IMR-90 (cell line): ENCODE data around the gene LRRC2. TPM values are rescaled to one million over a fixed set of nuclear protein-coding genes. Genes with fewer than 3 reads are reported as not detected.

ENCODE experiments used
- ATAC-seq: fragments of 200-7000 bp; cut with Tn5 transposase; 2 replicates; pipeline ENCODE4 v1.9.1; 2020; ENCODE audit warnings: low read depth, mild to moderate bottlenecking, moderate library complexity
- BruUV-seq: library from RNA; stranded (reverse); fragments of 400-500 nt; replicated peaks from 2 replicates; lab custom pipeline; 2021; lab: Mats Ljungman, UMichigan
- CTCF ChIA-PET: fragments of 300-600 bp; formaldehyde crosslinking; extraction: SDS; loops from one replicate; lab custom pipeline; 2021; ENCODE audit warnings: antibody characterized with exemption; lab: Yijun Ruan, JAX
- POLR2A ChIA-PET: fragments of 300-600 bp; sonication (Branson Sonifier 250); formaldehyde crosslinking; loops from one replicate; lab custom pipeline; 2022; ENCODE audit warnings: antibody characterized with exemption; ENCODE audit not compliant: unreplicated experiment; lab: Charles Lee
- DNase-seq: peaks from one replicate; pipeline ENCODE4 v3.0.0; 2013
- H2AFZ ChIP-seq: replicated peaks from 2 replicates; pipeline ENCODE3; 2013; ENCODE audit warnings: low read length, mild to moderate bottlenecking; ENCODE audit not compliant: poor library complexity
- H2AK5ac ChIP-seq: 2 replicates; pipeline ENCODE4 v1.6.1; 2013; ENCODE audit warnings: low read depth, low read length, inconsistent platforms
- H2AK9ac ChIP-seq: replicated peaks from 2 replicates; pipeline ENCODE3; 2013; ENCODE audit warnings: mild to moderate bottlenecking, low read depth, low read length, moderate library complexity; ENCODE audit not compliant: poor library complexity
- H2BK120ac ChIP-seq: 2 replicates; pipeline ENCODE4 v1.6.1; 2013; ENCODE audit warnings: low read depth, low read length, inconsistent platforms
- H2BK15ac ChIP-seq: 3 replicates; pipeline ENCODE4 v1.6.1; 2013; ENCODE audit warnings: low read depth, low read length, inconsistent platforms
- H2BK20ac ChIP-seq: 2 replicates; pipeline ENCODE4 v1.6.1; 2013; ENCODE audit warnings: low read depth, mild to moderate bottlenecking, inconsistent platforms, low read length, moderate library complexity
- H2BK5ac ChIP-seq: 2 replicates; pipeline ENCODE4 v1.6.1; 2013; ENCODE audit warnings: mild to moderate bottlenecking, low read depth, low read length, inconsistent platforms; ENCODE audit not compliant: poor library complexity, severe bottlenecking
- H3K14ac ChIP-seq: replicated peaks from 2 replicates; pipeline ENCODE4 v1.6.1; 2013; ENCODE audit warnings: low read depth, low read length, inconsistent platforms
- H3K18ac ChIP-seq: 2 replicates; pipeline ENCODE4 v1.6.1; 2013; ENCODE audit warnings: low read depth, low read length, control low read depth
- H3K23ac ChIP-seq: 2 replicates; pipeline ENCODE4 v1.6.1; 2013; ENCODE audit warnings: low read depth, low read length, inconsistent platforms
- H3K27ac ChIP-seq: 2 replicates; pipeline ENCODE4 v1.5.1; 2013; ENCODE audit warnings: mild to moderate bottlenecking, control low read depth, low read length; ENCODE audit not compliant: insufficient read depth
- H3K27me3 ChIP-seq: 2 replicates; pipeline ENCODE4 v1.6.1; 2013; ENCODE audit warnings: low read length; ENCODE audit not compliant: control insufficient read depth, insufficient read depth
- H3K36me3 ChIP-seq: 2 replicates; pipeline ENCODE4 v1.6.1; 2013; ENCODE audit warnings: low read length, mixed read lengths; ENCODE audit not compliant: control insufficient read depth, insufficient read depth
- H3K4ac ChIP-seq: 2 replicates; pipeline ENCODE4 v1.6.1; 2013; ENCODE audit warnings: low read depth, low read length, inconsistent platforms
- H3K4me1 ChIP-seq: 2 replicates; pipeline ENCODE4 v1.6.1; 2013; ENCODE audit warnings: low read length, mixed read lengths; ENCODE audit not compliant: control insufficient read depth, insufficient read depth
- H3K4me2 ChIP-seq: 2 replicates; pipeline ENCODE4 v1.6.1; 2013; ENCODE audit warnings: low read depth, mild to moderate bottlenecking, control low read depth, low read length, moderate library complexity
- H3K4me3 ChIP-seq: 2 replicates; pipeline ENCODE4 v1.5.1; 2013; ENCODE audit warnings: low read depth, mild to moderate bottlenecking, control low read depth, low read length, moderate library complexity; ENCODE audit not compliant: insufficient read depth
- H3K56ac ChIP-seq: 2 replicates; pipeline ENCODE4 v1.6.1; 2013; ENCODE audit warnings: low read length, inconsistent platforms; ENCODE audit not compliant: insufficient read depth; ENCODE audit errors: extremely low read depth
- H3K79me1 ChIP-seq, 2 experiments: 2 replicates each; pipeline ENCODE4 v1.6.1; 2013; ENCODE audit warnings: low read length in 2 of 2, inconsistent platforms in 1 of 2, low read depth in 1 of 2
- H3K9ac ChIP-seq: 2 replicates; pipeline ENCODE4 v1.6.1; 2013; ENCODE audit warnings: low read depth, low read length, control low read depth
- H3K9me1 ChIP-seq: 2 replicates; pipeline ENCODE4 v1.6.1; 2013; ENCODE audit warnings: low read length, inconsistent platforms; ENCODE audit not compliant: insufficient read depth
- H3K9me3 ChIP-seq: 2 replicates; pipeline ENCODE4 v1.6.1; 2013; ENCODE audit warnings: low read length; ENCODE audit not compliant: control insufficient read depth, insufficient read depth
- H4K20me1 ChIP-seq: 2 replicates; pipeline ENCODE4 v1.6.1; 2013; ENCODE audit warnings: low read length, inconsistent platforms; ENCODE audit not compliant: insufficient read depth
- H4K5ac ChIP-seq: 2 replicates; pipeline ENCODE4 v1.6.1; 2013; ENCODE audit warnings: mild to moderate bottlenecking, low read depth, low read length, control low read depth
- H4K8ac ChIP-seq, 2 experiments: 2 replicates each; pipeline ENCODE4 v1.6.1; 2013; ENCODE audit warnings: low read depth in 2 of 2, low read length in 2 of 2, control low read depth in 1 of 2, inconsistent platforms in 1 of 2
- H4K91ac ChIP-seq: 2 replicates; pipeline ENCODE4 v1.6.1; 2013; ENCODE audit warnings: low read depth, low read length, inconsistent platforms; ENCODE audit not compliant: insufficient read depth
- CEBPB ChIP-seq: IDR thresholded peaks from 2 replicates; pipeline ENCODE4 v1.6.1; 2012; ENCODE audit warnings: low read depth, low read length, improper control_type of control experiment
- CHD1 ChIP-seq: IDR thresholded peaks from 2 replicates; pipeline ENCODE4 v1.6.1; 2012; ENCODE audit warnings: low read depth, low read length, improper control_type of control experiment
- CTCF ChIP-seq: conservative IDR thresholded peaks from 2 replicates; pipeline ENCODE4 v1.5.1; 2012; ENCODE audit warnings: mild to moderate bottlenecking, low read depth, low read length, improper control_type of control experiment
- ELK1 ChIP-seq: fragments of 150-350 bp; IDR thresholded peaks from 2 replicates; pipeline ENCODE4 v1.6.1; 2016; ENCODE audit warnings: low read depth, mild to moderate bottlenecking, low read length, moderate library complexity, borderline replicate concordance
- FOS ChIP-seq: fragments of 150-350 bp; IDR thresholded peaks from 2 replicates; pipeline ENCODE4 v1.6.1; 2016; ENCODE audit warnings: low read depth, low read length
- MAFK ChIP-seq: IDR thresholded peaks from 2 replicates; pipeline ENCODE4 v1.6.1; 2012; ENCODE audit warnings: low read depth, low read length, improper control_type of control experiment
- NFE2L2 ChIP-seq: fragments of 150-350 bp; IDR thresholded peaks from 2 replicates; pipeline ENCODE4 v1.6.1; 2016; ENCODE audit warnings: low read depth, mild to moderate bottlenecking, low read length
- POLR2A ChIP-seq: IDR thresholded peaks from 2 replicates; pipeline ENCODE4 v1.6.1; 2012; ENCODE audit warnings: mild to moderate bottlenecking, low read depth, low read length
- RCOR1 ChIP-seq: IDR thresholded peaks from 2 replicates; pipeline ENCODE4 v1.6.1; 2012; ENCODE audit warnings: mild to moderate bottlenecking, low read length, improper control_type of control experiment; ENCODE audit not compliant: insufficient replicate concordance
- SMC3 ChIP-seq: fragments of 150-350 bp; IDR thresholded peaks from 2 replicates; pipeline ENCODE4 v1.6.1; 2016; ENCODE audit warnings: low read depth, mild to moderate bottlenecking, antibody characterized with exemption, low read length, moderate library complexity
- USF2 ChIP-seq: fragments of 150-350 bp; IDR thresholded peaks from 2 replicates; pipeline ENCODE4 v1.6.1; 2017; ENCODE audit warnings: mild to moderate bottlenecking, antibody characterized with exemption, low read length, low read depth
- WGBS, 2 experiments: methylation state at CpG; one replicate each; pipeline versions ENCODE4 v1.1.5 to v1.1.7; 2013; ENCODE audit warnings: missing lambda C conversion rate in 2 of 2; ENCODE audit not compliant: insufficient read length in 1 of 2; ENCODE audit errors: extremely low coverage in 2 of 2; 5-methylcytosine and 5-hydroxymethylcytosine counted together
- dilution Hi-C: fragments of 300-500 bp; cut with HindIII; formaldehyde crosslinking; loops from one replicate; pipeline ENCODE4 v1.14.3; 2018; ENCODE audit warnings: low sequenced_read_pairs; ENCODE audit not compliant: unreplicated experiment
- in situ Hi-C: fragments of 300-500 bp; cut with MboI; formaldehyde crosslinking; loops from 3 replicates; pipeline ENCODE4 v1.14.3; 2019; ENCODE audit warnings: low sequenced_read_pairs, inconsistent platforms, mixed read lengths
- intact Hi-C: fragments of 100-400 bp; cut with micrococcal nuclease; formaldehyde crosslinking; loops from 2 replicates; pipeline ENCODE4 v1.10.0; 2022
- polyA plus RNA-seq, 3 experiments: library from polyadenylated mRNA; depleted of rRNA; stranded (reverse); fragments of >200 nt; gene quantifications; 2 replicates each; pipeline ENCODE4 v1.2.3, GENCODE V29; 2012; ENCODE audit warnings: low replicate concordance in 1 of 3
- total RNA-seq: library from RNA; depleted of rRNA; stranded (reverse); fragments of >200 nt; gene quantifications from 2 replicates; pipeline ENCODE4 v1.2.3, GENCODE V29; 2012

Gene LRRC2
- total and polyA plus RNA-seq, 2 of the 4 experiments (the other 2 are of a cell fraction), result 2.9 to 4.1 TPM

- ChIA-PET CTCF (interaction anchor here (0.7 to 1.5 kb wide), 3 partner anchors 20 to 28 kb away, joined by 3 read pairs; no protein-coding TSS in a partner anchor), POLR2A (interaction anchor here (0.8 kb wide), 1 partner anchor 34 kb away, joined by 5 read pairs; no protein-coding TSS in a partner anchor)
- Histone ChIP-seq H3K23ac (peak overlapping the region; percentile 84), H2BK15ac (peak overlapping the region; percentile 91), H4K8ac (peak overlapping the region; percentile 60 to 86; a peak in 3 of 4 replicates), H3K4me2 (no peak overlapping the region), H3K18ac (peak overlapping the region; percentile 92; the same call in 1 of the 2 replicates), H4K5ac (peak overlapping the region; percentile 96; the same call in 1 of the 2 replicates), H2BK20ac (peak overlapping the region; percentile 97), H3K9ac (no peak overlapping the region), H4K20me1 (no peaks in the 10 kb centered on the region), H3K4ac (peak overlapping the region; percentile 98), H2BK5ac (peak overlapping the region; percentile 97), H2BK120ac (peak overlapping the region; percentile 97), H3K14ac (peak overlapping the region; percentile 82; the same call in 1 of the 2 replicates), H3K27me3 (no peaks in the 10 kb centered on the region), H3K36me3 (0 out of 2 replicates have a peak, but pooled peaks cover 2% of the 10 kb centered on the region), H3K56ac (peak overlapping the region; percentile 79), H2AK5ac (peak overlapping the region; percentile 93), H3K27ac (peak overlapping the region; percentile 59), H3K9me3 (no peaks in the 10 kb centered on the region), H3K4me3 (no peak overlapping the region), H2AFZ (no peak overlapping the region), H3K79me1 (no peaks in the 10 kb centered on the region), H3K4me1 (peaks cover 7% of the 10 kb centered on the region), H2AK9ac (no peak overlapping the region), H3K9me1 (peaks cover 12% of the 10 kb centered on the region), H4K91ac (peak overlapping the region; percentile 89)
- peak; percentile 87 for ATAC-seq
- WGBS, 2 experiments, result no CpG with 5 or more reads among the region's 7 CpGs
- BruUV-seq, result no TSS peak
- no peak for TF ChIP-seq CHD1
- TF ChIP-seq MAFK, result peak; percentile 71
- peak; percentile 49; the same call in 1 of the 2 replicates for TF ChIP-seq FOS
- TF ChIP-seq SMC3, result no peak
- peak; percentile 45; the same call in 1 of the 2 replicates for TF ChIP-seq USF2
- no peak for TF ChIP-seq RCOR1
- TF ChIP-seq CEBPB, result no peak
- TF ChIP-seq CTCF, result no peak
- TF ChIP-seq NFE2L2, result no peak
- TF ChIP-seq POLR2A, result no peak
- no peak for TF ChIP-seq ELK1
- DNase-seq, result peak; percentile 86
- in situ Hi-C loops (no loop called here), intact Hi-C loops (no loop called here), dilution Hi-C loops (no loop called here)
Measured at GRCh38 chr3:46517016-46517783, 48.9 kb downstream of the LRRC2 start.
